Measurements from ENCODE around the gene ELP5. TPM values are rescaled to one million over a fixed set of nuclear protein-coding genes. Genes with fewer than 3 reads are reported as not detected.

Gene ELP5
- total RNA-seq, 4 donors from 2014 or later, result 14.9 to 21.8 (median 16.6) TPM

DNA sequence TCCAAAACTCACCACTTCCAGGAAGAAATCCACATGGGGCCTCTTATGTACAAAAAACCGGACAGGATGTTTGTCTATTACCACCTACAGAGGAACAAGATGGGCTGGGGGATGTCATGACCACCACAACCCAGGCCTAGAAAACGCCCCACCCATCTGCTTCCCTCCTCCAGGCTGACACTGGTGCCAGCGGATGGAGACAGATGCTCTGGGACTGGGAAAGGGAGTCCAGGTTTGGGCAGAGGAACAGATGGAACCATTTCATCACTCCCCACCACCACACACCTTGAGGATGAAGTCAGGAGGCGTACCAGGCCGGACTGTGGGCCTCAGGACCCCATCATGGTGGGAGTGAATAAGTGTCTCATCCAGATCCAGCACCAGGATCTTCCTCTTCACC lies 5.2 kb upstream of the ELP5 start:
- WGBS, 2 donors, result 96 to 100% methylated on average over 3 to 4 of the region's 5 CpGs
- H3K9me3 ChIP-seq, result no peaks in the 10 kb centered on the region
- intact Hi-C loops (cut with DNase I), result no loop called here
- TF ChIP-seq, protein P1, sequence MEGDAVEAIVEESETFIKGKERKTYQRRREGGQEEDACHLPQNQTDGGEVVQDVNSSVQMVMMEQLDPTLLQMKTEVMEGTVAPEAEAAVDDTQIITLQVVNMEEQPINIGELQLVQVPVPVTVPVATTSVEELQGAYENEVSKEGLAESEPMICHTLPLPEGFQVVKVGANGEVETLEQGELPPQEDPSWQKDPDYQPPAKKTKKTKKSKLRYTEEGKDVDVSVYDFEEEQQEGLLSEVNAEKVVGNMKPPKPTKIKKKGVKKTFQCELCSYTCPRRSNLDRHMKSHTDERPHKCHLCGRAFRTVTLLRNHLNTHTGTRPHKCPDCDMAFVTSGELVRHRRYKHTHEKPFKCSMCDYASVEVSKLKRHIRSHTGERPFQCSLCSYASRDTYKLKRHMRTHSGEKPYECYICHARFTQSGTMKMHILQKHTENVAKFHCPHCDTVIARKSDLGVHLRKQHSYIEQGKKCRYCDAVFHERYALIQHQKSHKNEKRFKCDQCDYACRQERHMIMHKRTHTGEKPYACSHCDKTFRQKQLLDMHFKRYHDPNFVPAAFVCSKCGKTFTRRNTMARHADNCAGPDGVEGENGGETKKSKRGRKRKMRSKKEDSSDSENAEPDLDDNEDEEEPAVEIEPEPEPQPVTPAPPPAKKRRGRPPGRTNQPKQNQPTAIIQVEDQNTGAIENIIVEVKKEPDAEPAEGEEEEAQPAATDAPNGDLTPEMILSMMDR (IDR thresholded peaks at IDR 0.05), result no peak
- no peak for TF ChIP-seq POLR2A (IDR thresholded peaks at IDR 0.05)
- peak overlapping the region in 3 of 4 donors; percentile 18 to 25 (median 22) for H3K27ac ChIP-seq
- H3K36me3 ChIP-seq, result peaks cover 25 to 41% (median 31%) of the 10 kb centered on the region in 3 donors
- H3K27me3 ChIP-seq, result no peaks in the 10 kb centered on the region
- no peak for DNase-seq
- H3K4me1 ChIP-seq, result peaks cover 18 to 55% (median 36%) of the 10 kb centered on the region in 3 donors
- no peak overlapping the region for H3K4me3 ChIP-seq

DNA sequence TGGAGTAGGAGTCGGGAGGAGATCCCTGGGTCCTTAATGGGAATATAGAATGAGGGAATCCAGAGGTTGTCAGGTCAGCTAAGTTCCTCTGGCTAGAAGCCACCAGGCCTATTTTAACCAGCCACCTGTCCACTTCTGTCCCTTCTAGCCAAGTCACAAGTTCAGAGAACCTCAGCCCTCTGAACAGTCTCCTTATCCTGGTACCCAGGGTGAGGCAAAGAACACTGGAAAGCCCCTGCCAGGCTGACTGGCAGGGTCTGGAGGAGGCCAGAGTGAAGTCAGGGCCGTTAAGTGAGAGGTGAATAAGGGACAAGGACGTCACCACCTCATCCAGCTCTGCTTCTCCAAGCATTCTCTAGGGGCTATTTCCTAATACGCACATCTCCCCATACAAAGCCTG lies 3.2 kb upstream of the ELP5 start:
- Histone ChIP-seq H3K9me3 (no peaks in the 10 kb centered on the region), H3K36me3 (peaks cover 25 to 40% (median 28%) of the 10 kb centered on the region in 3 donors), H3K27me3 (no peaks in the 10 kb centered on the region), H3K4me3 (no peak overlapping the region), H3K27ac (peak overlapping the region in 1 of 4 donors; percentile 23), H3K4me1 (peaks cover 27 to 61% (median 37%) of the 10 kb centered on the region in 3 donors)
- intact Hi-C loops (cut with DNase I), result no loop called here
- TF ChIP-seq, protein P1 (IDR thresholded peaks at IDR 0.05), result no peak
- no peak for TF ChIP-seq POLR2A (IDR thresholded peaks at IDR 0.05)
- 64 to 76% methylated on average over 3 to 4 of the region's 4 CpGs for WGBS, 2 donors
- DNase-seq, result no peak

DNA sequence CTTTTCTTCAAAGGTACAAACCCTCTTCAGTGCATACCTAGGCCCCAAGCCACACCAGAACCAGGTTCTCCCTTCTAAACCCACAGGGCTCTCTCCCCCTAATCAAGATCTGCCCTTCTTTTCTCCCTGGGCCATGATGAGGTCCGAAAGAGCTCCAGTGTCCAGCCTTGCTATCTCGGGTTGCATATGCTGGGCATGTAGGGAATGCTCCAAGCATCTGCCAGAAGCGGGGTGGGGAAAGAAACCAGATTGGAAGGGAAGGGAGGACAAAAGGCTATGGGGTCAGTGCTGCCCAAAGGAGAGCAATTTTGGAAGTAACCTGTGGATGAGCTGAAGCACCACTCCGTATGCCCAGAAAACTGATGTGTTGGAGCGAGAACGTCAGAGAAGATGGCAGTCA lies 2.8 kb upstream of the ELP5 start:
- TF ChIP-seq, protein P1 (IDR thresholded peaks at IDR 0.05), result no peak
- TF ChIP-seq POLR2A (IDR thresholded peaks at IDR 0.05), result no peak
- peaks cover 28 to 63% (median 37%) of the 10 kb centered on the region in 3 donors for H3K4me1 ChIP-seq
- H3K27ac ChIP-seq, result peak overlapping the region in 1 of 4 donors; percentile 23
- WGBS, 2 donors, result 76 to 82% methylated on average over 4 to 6 of the region's 6 CpGs
- no peaks in the 10 kb centered on the region for H3K27me3 ChIP-seq
- H3K36me3 ChIP-seq, result peaks cover 23 to 39% (median 24%) of the 10 kb centered on the region in 3 donors
- no peak overlapping the region for H3K4me3 ChIP-seq
- no peaks in the 10 kb centered on the region for H3K9me3 ChIP-seq
- intact Hi-C loops (cut with DNase I), result no loop called here
- no peak for DNase-seq

DNA sequence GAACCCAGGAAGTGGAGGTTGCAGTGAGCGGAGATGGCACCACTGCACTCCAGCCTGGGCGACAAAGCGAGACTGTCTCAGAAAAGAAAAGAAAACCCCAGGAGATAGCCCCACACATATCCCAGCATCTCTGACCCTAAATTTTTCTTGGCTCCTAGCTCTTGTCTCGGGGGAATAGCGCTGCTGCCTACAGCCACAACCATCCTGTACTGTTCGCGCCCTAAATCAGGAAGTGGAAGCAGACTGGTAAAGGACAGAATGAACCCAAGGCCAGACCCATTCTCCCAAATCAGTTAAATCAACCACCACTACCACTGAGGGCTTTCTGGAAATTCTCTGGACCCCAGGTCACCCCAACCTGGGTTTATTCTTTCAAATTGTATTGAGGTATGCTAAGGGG lies 2.2 kb upstream of the ELP5 start:
- peak overlapping the region in 3 of 4 donors; percentile 89 to 99 (median 94) for H3K4me3 ChIP-seq
- peaks cover 17 to 39% (median 18%) of the 10 kb centered on the region in 3 donors for H3K36me3 ChIP-seq
- WGBS, 2 donors, result 77 to 82% methylated on average over 6 to 7 of the region's 7 CpGs
- intact Hi-C loops (cut with DNase I), result no loop called here
- peak overlapping the region; percentile 96 to 100 (median 98) for H3K27ac ChIP-seq
- TF ChIP-seq POLR2A (IDR thresholded peaks at IDR 0.05), result no peak
- TF ChIP-seq, protein P1 (IDR thresholded peaks at IDR 0.05), result no peak
- no peaks in the 10 kb centered on the region for H3K27me3 ChIP-seq
- H3K9me3 ChIP-seq, result no peaks in the 10 kb centered on the region
- peaks cover 28 to 63% (median 37%) of the 10 kb centered on the region in 3 donors for H3K4me1 ChIP-seq
- DNase-seq, result no peak

DNA sequence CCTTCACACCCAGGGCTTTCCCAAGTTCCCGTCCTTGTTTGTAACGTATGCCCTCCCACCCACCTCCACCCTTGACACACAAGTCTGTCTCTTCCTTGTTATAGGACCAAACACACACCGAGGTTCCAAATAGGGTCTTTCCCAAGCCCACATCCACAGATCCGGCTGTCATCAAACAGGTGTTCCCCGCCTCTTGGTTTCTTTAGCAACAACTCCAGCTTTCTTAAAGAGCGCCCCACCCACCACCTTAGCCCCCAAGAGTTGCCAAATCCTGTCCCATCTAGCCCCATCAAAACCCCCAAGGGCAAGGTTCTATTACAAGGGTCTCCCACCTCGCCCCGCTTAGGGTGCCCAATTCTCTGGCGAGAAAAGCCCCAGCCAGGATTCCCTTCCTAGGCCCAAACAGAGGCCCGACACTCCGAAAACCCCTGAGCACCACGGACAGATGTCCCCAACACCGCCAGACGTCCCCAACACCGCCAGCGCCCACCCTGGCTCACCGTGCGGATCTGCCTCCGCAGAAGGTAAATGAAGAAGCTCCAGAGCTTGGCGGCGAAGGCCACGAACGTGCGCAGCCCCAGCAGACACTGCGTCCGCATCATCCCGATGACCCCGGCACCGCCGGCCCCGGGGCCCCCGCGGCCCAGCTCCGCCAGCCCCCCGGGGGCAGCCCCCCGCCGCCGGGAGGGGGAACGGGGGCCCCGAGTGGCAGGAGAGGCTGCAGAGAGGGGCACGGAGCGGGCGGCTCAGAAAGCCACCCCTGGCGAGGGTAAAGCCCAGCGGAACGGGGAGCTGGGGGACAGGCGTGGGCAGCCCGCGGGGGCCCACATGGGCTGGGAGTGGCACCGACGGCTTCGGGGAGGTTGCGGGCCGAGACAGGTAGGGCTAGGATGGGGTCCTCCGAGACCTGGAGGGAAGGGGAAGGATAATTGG lies 1.1 kb upstream of the ELP5 start:
- H3K4me1 ChIP-seq, result peaks cover 28 to 63% (median 37%) of the 10 kb centered on the region in 3 donors
- intact Hi-C loops (cut with DNase I), result no loop called here
- peak overlapping the region; percentile 89 to 99 (median 96) for H3K4me3 ChIP-seq
- H3K9me3 ChIP-seq, result no peaks in the 10 kb centered on the region
- H3K27me3 ChIP-seq, result no peaks in the 10 kb centered on the region
- H3K36me3 ChIP-seq, result peaks cover 11 to 39% (median 19%) of the 10 kb centered on the region in 3 donors
- H3K27ac ChIP-seq, result peak overlapping the region; percentile 96 to 100 (median 98)
- no peak for DNase-seq
- WGBS, 2 donors, result 0% methylated on average over 5 to 12 of the region's 55 CpGs
- no peak for TF ChIP-seq POLR2A (IDR thresholded peaks at IDR 0.05)
- TF ChIP-seq, protein P1 (IDR thresholded peaks at IDR 0.05), result no peak

Data from esophagus squamous epithelium (tissue), 5 donors.